HG03097 (cell line): ENCODE data around the gene FOXJ3.

Source experiments
- ATAC-seq: cut with Tn5 transposase; IDR thresholded peaks from one replicate; pipeline ENCODE4 v1.9.1; 2021; ENCODE audit not compliant: unreplicated experiment, low FRiP score

FOXJ3 gene

DNA sequence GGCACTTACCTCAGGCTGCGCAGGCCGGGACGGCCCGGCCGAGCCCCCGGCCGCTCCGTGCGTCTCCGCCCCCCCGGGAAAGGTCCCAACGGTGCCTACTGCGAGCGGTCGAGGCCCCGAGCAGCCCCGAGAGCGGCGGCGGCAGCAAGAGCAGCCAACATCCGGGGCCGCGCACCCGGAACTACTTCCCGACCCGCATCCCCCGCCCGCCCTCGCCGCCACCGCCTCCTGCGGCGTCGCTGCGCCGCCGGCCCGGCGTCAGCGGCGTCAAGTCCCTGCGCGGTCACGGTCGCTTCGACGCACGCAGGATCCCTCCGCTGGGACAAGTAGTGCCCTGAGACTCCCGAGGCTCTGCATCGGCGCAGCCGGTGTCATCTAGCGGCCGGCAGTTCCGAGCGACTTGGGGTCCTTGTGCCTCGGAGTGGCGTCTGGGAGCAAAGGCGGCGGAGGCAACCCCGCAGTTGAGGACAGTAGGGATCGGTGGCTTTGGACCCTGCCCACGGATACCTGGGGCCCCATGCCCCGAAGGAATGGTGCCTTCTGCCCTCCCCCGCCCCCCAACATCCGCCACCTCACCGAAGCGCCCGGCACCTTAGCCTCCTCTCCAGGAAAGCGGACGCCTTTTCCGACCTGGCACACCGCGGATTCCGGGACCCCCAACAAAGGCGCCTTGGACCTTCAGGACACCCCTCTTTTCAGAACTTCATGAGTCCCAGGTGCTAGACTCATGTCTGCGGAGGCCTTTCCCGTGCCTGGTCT, at the start of gene FOXJ3:
FOXJ3 (minus strand) TSS at position 186 of the 759 bp plus-strand sequence. CDS start 24,142 bp downstream, outside the sequence.
- ATAC-seq: peak; percentile 60

- ATAC-seq: no peak
Observed at GRCh38 chr1:42381280-42381673, 46.2 kb upstream of the FOXJ3 start.

DNA sequence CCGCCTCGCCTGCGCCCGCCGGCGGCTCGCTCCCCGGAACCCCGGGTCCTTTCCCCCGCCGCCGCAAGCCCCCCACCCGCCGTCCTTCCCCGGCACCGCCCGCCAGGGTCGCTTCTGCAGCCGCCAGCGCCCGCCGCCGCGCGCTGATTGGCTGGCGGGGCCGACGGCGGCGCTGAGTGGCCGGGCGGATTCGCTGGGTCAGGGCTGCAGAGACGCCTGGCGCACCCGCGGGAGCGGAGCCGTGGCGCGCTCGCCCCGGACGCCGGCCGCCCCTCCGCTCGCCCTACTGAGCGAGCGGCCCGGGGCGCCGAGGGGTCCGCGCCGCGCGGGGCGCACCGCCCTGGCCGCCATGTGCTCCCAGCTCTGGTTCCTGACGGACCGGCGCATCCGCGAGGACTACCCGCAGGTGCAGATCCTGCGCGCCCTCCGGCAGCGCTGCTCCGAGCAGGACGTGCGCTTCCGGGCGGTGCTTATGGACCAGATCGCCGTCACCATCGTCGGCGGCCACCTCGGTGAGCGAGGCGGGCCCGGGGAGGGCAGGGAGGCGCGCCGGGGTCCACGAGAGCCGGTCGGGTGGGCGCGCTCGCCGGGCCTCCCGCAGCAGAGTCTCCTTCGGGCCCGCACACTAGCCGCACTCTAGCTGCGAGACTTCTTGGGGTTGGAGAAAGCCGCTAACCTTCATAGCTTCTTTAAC, 45.7 kb upstream of the FOXJ3 start, which contains the start of gene RIMKLA:
RIMKLA (plus strand) TSS at position 207 of the 694 bp plus-strand sequence; CDS start at position 350, 143 bp downstream.
- ATAC-seq: peak; percentile 60

DNA sequence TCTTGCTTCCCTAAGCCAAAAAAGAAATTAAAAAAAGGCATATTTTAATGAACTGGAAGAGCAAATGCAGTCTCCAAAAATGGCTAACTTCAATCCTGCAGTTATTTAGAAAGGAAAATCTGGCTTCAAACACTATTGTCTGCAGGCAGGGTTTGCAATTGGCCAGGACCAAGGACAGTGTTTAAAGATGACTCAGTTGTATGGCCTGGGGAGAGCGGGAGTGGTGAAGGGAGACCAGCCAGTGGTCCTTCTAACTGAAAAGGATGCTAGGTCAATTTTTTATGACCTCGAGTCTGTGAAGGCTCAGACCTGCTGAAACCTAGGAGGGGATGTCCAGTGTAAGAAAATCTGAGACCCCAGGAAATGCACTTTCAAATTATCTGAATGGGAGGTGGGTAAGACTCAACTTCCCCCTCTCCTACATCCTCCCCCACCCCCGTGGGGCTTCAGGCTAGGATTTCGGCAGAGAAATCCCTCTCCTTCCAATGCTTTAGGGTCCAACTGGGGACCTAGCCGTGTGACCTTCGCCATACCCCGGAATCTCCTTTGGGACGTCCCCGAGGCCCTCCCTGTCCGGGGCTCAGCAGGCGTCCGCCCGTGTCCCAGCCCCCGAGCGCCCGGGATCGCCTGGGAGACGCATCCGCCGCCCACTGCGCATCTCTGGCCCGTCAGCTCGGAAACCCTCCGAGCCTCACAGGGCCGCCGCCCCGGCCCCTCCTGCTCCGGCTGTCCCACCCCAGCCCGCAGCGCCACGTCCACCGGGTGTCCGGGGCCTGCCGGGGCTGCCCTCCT, 45.0 kb upstream of the FOXJ3 start:
- ATAC-seq: peak; percentile 36

- no peak for ATAC-seq
Observed at GRCh38 chr1:42372796-42373195, 37.8 kb upstream of the FOXJ3 start.

DNA sequence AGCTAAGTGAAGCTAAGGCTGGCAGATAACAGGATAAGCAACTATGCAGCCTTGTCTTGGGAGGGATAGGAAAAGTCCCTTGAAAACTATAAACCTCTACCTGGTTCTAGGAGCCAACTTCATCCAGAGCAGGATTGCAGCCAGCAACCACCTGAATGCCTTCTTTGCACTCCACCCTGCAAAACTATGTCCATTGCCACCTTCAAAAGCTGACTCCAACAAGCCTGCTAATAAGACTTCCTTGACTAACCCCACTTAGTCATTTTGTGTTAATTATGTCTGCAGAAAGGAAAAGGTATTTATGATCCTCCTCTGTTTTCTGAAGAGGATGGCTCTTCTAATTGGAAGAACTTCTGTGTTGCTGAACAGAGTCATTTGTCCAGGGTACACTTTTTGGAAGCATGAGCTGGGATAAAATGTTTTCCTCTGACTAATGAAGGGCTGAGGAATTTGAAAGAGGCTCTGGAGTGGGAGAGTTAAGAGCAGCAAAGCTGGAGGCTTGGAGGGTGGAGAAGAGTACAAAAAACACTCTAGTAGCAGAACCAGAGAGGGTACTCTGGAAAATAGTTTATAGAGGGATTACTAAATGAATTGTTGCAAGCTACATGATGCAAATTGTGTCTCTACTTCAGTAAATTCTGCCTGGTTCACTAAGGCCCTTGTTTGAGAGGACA, 36.0 kb upstream of the FOXJ3 start:
- ATAC-seq: no peak

DNA sequence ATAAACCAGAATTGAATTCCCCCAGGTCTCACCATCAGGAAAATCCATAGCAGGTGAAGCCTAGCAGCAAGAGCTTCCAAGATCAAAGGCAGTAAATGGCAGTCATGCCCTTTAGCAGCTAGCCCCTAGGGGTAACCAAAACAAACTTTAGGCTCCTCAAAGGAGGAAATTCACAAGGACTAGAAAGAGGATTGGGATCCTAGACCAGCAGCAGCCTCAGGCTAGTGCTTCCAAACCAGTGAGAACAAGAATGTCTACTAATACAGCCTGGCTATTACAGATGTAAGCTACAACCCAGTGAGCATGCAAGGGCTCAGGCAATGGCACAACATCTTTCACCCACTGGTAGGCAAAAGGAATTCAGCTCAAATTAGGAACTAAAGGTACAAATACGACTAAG, 34.4 kb upstream of the FOXJ3 start:
- no peak for ATAC-seq

- ATAC-seq: no peak
Observed at GRCh38 chr1:42368096-42368795, 33.2 kb upstream of the FOXJ3 start.

DNA sequence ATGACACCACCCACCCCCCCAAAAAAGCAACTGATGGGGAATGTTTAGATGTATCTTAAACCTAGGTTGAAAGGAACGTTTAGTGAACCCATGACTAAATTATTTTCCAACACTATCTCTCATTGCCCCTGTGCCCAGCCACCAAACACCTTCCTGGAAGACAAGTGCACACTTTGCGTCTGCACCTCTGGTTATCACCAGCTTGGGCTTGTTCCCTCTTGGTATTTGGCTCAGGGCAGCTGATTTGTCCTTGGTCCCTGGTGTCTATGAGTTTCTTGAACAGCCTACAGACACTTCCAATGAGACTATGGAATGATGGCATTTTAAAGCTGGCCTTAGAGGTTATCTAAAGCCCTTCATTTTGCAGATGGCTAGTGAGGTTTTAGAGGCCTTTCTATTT, 30.1 kb upstream of the FOXJ3 start:
- no peak for ATAC-seq

GRCh38 chr1:42364542-42364941, 29.5 kb upstream of the FOXJ3 start:
- ATAC-seq: no peak

DNA sequence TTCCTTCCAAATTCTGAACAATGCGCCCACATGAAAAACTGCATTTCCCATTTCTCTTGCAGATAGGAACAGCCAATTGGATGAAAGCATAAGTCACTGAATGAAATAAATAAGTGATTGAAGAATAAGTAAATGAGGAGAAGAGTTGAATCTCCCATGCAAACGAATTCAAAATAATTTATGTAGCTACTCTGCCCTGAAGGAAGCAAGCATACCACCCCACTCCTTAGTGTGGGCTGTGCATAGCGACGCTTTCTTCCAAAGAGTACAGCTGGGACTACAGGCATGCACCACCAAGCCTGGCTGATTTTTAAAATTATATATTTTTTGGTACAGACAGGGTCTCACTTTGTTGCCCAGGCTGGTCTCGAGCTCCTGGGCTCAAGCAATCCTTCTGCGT, 29.1 kb upstream of the FOXJ3 start:
- no peak for ATAC-seq

DNA sequence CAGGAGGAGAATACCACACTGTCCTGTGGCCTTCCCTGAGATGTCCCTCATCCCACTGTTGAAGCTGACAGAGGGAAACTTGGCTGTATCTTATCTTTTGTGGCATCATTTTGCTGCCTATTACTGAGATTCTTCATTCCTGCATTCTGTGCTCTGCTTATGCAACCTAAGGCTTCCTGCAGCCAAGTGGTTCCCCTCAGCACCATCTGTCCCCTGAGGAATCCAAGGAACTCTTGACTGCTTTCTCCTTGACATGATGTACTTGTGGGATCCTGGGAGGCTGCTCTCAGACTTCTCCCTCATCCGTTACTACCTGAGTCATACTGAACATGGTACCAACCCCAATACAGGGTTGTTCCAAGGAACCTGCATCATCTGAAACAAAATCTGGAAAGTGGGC, 24.4 kb upstream of the FOXJ3 start:
- no peak for ATAC-seq

- ATAC-seq: no peak
Observed at GRCh38 chr1:42358791-42359190, 23.8 kb upstream of the FOXJ3 start.

DNA sequence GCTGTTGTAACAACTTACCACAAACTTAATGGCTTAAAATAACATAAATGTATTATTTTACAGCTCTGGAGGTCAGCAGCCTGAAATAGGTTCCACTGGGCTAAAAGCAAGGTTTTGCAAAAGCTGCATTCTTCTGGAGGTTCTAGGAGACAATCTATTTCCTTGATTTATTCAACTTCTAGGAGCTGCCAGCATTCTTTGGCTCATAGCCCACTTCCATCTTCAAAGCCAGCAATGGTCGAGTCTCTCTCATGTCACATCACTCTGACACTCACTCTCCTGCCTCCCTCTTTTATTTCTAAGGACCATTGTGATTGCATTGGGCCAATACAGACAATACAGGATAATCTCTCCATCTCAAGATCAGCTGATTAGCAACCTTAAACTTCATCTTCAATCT, 15.1 kb upstream of the FOXJ3 start:
- ATAC-seq: no peak

GRCh38 chr1:42348498-42348897, 13.5 kb upstream of the FOXJ3 start:
- no peak for ATAC-seq

DNA sequence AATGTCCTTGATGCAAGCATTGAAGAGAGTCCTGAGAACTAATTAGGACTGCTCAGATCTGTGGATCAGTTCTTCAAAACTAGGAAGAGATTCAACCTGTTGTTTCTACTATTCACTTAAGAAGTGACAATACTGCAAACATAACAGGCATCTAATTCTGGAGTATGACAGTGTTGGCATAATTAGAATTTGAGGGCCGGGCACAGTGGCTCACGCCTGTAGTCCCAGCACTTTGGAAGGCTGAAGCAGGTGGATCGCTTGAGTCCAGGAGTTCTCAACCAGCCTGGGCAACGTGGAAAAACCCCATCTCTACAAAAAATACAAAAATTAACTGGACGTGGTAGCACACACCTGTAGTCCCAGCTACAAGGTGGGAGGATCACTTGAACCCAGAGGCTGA, 8.0 kb upstream of the FOXJ3 start:
- ATAC-seq: no peak

DNA sequence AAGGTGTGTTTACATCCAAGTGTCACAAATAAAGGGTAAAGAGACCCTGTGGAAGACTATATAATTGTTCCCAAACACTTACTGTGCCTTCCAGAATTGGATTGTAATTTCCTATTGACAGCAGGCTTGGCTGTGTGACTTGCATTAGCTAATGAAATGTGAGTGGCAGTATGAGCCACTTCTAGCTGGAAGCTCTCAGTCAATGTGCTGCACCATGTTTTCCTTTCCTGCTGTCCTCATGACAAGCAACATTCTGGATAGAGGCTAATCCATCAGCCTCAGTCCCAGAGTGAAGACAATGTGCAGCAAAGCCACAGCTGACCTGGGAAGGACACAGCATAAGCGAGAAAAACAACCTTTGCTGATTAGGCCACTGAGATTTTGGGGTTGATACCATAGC, 5.9 kb upstream of the FOXJ3 start:
- ATAC-seq: no peak

GRCh38 chr1:42340093-42340492, 5.1 kb upstream of the FOXJ3 start:
- ATAC-seq: no peak

- no peak for ATAC-seq
Observed at GRCh38 chr1:42336978-42337377, 1.9 kb upstream of the FOXJ3 start.
